ENCODE measurements around the gene ZNF784. TPM values are rescaled to one million over a fixed set of nuclear protein-coding genes. Genes with fewer than 3 reads are reported as not detected.

ZNF784 gene
- total and polyA plus RNA-seq, 2 of the 13 experiments (the other 11 are each of a cell fraction or from before 2014, with no cell fraction given): 4.1 to 4.2 TPM

DNA sequence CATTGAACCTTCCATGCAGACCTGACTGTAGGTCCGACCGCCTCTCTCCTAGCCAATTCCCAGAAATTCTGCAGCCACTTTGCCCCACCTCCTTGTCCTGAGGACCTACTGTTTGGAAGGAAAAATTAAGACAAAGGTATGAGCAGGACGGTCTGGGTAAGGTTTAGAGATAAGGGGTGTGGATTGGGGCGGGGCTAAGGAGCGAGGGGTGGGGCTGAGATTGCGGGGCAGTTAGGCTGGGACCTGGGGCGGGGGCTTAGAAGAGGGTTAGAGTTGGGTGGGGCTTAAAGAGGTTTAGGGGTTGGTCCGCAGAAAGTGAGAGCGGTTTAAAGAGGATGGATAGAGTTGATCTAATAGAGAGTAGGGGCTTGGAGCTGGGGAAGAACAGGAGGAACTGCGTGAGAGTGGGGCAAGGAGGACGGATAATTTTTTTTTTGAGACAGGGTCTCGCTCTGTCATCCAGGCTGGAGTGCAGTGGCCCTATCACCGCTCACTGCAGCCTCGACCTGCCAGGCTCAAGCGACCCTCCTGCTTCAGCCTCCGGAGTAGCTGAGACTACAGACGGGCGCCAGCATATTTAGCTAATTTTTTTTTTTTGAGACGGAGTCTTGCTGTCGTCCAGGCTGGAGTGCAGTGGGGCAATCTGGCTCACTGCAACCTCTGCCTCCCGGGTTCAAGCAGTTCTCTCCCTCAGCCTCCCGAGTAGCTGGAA, 20.6 kb downstream of the ZNF784 start:
- H3K79me2 ChIP-seq (ENCODE audit: insufficient read depth, low read length): peaks cover 15% of the 10 kb centered on the region
- FAIRE-seq (no peak), DNase-seq (ENCODE audit: low spot score) (no peak), ATAC-seq (no peak)
- intact Hi-C loops (cut with micrococcal nuclease; ENCODE audit: unreplicated experiment) (loop anchor here (10.0 kb wide), 1 partner anchor 49 kb away; no protein-coding TSS in a partner anchor), in situ Hi-C loops (cut with HindIII; ENCODE audit: extremely low pct_ligation_motif_present, low pct_unique_long_range_greater_than_20kb) (no loop called here)
- CTCF ChIA-PET (ENCODE audit: low intra/inter-chr PET ratio, low total read pairs): no interaction called here
- peaks cover 52% of the 10 kb centered on the region for H3K4me1 ChIP-seq (ENCODE audit: insufficient read depth, low read length)
- no peak overlapping the region for H3K27ac ChIP-seq (ENCODE audit: extremely low read length, insufficient read depth, low read length)
- H3K36me3 ChIP-seq (replicated peaks in 1 of 2; ENCODE audit: control insufficient read depth in 1 of 2, insufficient read depth in 2 of 2, low read length in 2 of 2): no peaks in the 10 kb centered on the region; a peak in 1 of 5 replicates
- H4K20me1 ChIP-seq (ENCODE audit: insufficient read depth, low read length): 0 out of 2 replicates have a peak, but pooled peaks cover 1% of the 10 kb centered on the region
- POLR2A ChIA-PET: interaction anchor here (1.0 to 2.0 kb wide), 3 partner anchors 51 to 58 kb away, joined by 3 to 7 read pairs (median 4); partner anchors contain the start of gene U2AF2
- TF ChIP-seq ZNF180 (CRISPR knock-in tag; IDR thresholded peaks at IDR 0.05; ENCODE audit: borderline replicate concordance, low read depth) (no peak), SNRNP70 (IDR thresholded peaks at IDR 0.05; ENCODE audit: low read depth, low read length) (no peak), ZSCAN22 (CRISPR knock-in tag; IDR thresholded peaks at IDR 0.05) (no peak), ZNF546 (CRISPR knock-in tag; conservative IDR thresholded peaks at IDR 0.05) (no peak), ERF (CRISPR knock-in tag; IDR thresholded peaks at IDR 0.05) (no peak), PAWR (CRISPR knock-in tag; IDR thresholded peaks at IDR 0.05; ENCODE audit: borderline replicate concordance) (no peak), KAT8 (CRISPR knock-in tag; IDR thresholded peaks at IDR 0.05) (no peak)
- TF ChIP-seq, protein P1, sequence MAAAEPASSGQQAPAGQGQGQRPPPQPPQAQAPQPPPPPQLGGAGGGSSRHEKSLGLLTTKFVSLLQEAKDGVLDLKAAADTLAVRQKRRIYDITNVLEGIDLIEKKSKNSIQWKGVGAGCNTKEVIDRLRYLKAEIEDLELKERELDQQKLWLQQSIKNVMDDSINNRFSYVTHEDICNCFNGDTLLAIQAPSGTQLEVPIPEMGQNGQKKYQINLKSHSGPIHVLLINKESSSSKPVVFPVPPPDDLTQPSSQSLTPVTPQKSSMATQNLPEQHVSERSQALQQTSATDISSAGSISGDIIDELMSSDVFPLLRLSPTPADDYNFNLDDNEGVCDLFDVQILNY (CRISPR knock-in tag; conservative IDR thresholded peaks at IDR 0.05): no peak
- no TSS peak for BruUV-seq (replicated peaks)
- 94% methylated on average over 22 of the region's 22 CpGs for WGBS (ENCODE audit: low lambda C conversion rate)
- H3K9ac ChIP-seq (ENCODE audit: insufficient read depth, low read depth, low read length): no peak overlapping the region
- H2AFZ ChIP-seq (ENCODE audit: low read length): no peak overlapping the region
- no peak overlapping the region for H3K4me2 ChIP-seq (ENCODE audit: low read depth, low read length)
- no peaks in the 10 kb centered on the region; a peak in 1 of 5 replicates for H3K27me3 ChIP-seq (ENCODE audit: control insufficient read depth in 1 of 2, insufficient read depth in 2 of 2, low read length in 2 of 2)
- H3K4me3 ChIP-seq (replicated peaks in 1 of 3; ENCODE audit: insufficient read depth in 1 of 3, low read depth in 2 of 3, low read length in 3 of 3): no peak overlapping the region
- H3K9me3 ChIP-seq (ENCODE audit: low read length): no peaks in the 10 kb centered on the region

All from HepG2 (cell line).